HG03103 (cell line): ENCODE data around the gene FBLN1.
"Not testable (repeated sequence)": the region's sequence is repeated elsewhere in the genome, so short reads cannot be mapped to it uniquely, and the experiment has no call there.

Source experiments
- ATAC-seq: cut with Tn5 transposase; IDR thresholded peaks from one replicate; pipeline ENCODE4 v1.9.1; 2021; ENCODE audit warnings: low read depth; ENCODE audit not compliant: unreplicated experiment

The FBLN1 gene

GRCh38 chr22:45502215-45503049 lies at the start of gene FBLN1:
Gene FBLN1, plus strand, starts transcription at chr22:45502883. Its CDS starts 103 bp downstream, at chr22:45502986.
- ATAC-seq = no peak

- no peak for ATAC-seq
These were observed 48.9 kb upstream of the FBLN1 start for GRCh38 chr22:45453764-45454163.

DNA sequence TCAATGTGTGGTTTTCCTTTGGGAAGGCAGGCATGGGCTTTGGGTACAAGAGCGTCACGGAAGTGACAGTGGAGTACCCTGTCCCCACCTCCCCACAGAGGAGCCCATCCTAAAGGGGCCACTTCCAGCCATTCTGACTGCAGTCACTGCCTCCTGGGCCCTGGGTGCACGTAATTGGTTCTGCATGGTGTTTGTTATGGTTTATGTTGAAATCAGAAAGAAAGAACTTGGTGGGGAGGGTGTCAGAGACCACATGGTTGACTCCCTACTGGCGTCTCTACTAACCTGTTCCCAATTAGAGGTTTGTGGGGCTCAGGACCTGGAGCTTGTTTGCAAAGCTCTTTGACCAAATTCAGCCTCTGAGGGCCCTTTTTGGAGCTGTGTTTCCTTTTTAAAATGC lies 48.4 kb upstream of the FBLN1 start:
- ATAC-seq = no peak

- no peak for ATAC-seq
These were observed 47.5 kb upstream of the FBLN1 start for GRCh38 chr22:45455212-45455611.

- no peak for ATAC-seq
These were observed 47.1 kb upstream of the FBLN1 start for GRCh38 chr22:45455621-45456020.

- ATAC-seq = no peak
These were observed 45.9 kb upstream of the FBLN1 start for GRCh38 chr22:45456811-45457210.

GRCh38 chr22:45458532-45458931 lies 44.2 kb upstream of the FBLN1 start:
- ATAC-seq = no peak

- no peak for ATAC-seq
These were observed 43.4 kb upstream of the FBLN1 start for GRCh38 chr22:45459235-45459634.

DNA sequence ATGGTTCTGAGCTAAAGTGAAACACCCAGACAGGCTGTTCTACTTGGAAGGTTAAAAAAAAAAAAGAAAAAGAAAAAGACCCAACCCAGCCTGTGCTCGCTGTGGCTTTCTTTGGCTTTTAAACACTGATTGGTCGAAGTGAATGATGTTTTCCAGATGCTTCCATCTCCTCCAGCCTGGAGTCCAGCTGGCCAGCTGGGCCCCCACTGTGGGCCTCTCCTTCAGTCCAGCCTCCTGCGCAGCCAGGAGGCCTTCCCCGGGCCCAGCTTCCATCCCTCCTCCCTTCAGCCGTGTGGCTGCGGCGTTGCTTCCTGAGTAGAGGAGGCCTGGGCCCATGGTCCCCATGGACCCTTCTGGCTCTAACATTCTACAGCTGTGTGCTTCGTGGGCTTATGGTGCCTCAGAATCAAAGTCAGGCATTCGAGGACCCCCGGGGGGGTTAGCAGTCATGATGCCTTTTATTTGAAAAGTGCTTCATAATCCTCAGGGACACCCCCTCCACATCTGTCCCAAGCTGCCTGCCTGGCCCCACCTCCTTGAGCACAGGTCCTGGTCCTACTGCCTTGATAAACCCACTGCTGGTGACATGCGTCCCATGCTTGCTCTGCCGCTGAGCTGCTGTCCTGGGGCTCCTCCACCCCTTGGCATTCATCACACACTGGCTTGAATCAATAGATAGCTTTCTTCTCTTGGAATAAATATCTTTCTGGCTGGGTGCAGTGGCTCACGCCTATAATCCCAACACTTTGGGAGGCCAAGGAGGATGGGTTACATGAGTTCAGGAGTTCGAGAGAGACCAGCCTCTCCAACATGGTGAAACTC lies 42.2 kb upstream of the FBLN1 start:
- no peak for ATAC-seq

GRCh38 chr22:45462034-45462655 lies 40.5 kb upstream of the FBLN1 start:
- ATAC-seq = no peak

DNA sequence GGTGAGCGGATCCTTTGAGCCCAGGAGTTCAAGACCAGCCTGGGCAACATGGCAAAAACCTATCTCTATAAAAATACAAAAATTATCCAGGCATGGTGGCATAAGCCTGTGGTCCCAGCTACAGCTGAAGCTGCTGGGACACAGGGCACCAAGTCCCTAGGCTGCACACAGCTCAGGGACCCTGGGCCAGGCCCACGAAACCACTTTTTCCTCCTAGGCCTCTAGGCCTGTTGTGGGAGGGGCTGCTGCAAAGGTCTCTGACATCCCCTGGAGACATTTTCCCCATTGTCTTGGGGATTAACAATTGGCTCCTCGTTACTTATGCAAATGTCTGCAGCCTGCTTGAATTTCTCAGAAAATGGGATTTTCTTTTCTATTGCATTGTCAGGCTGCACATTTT lies 39.0 kb upstream of the FBLN1 start:
- not testable (repeated sequence) for ATAC-seq

DNA sequence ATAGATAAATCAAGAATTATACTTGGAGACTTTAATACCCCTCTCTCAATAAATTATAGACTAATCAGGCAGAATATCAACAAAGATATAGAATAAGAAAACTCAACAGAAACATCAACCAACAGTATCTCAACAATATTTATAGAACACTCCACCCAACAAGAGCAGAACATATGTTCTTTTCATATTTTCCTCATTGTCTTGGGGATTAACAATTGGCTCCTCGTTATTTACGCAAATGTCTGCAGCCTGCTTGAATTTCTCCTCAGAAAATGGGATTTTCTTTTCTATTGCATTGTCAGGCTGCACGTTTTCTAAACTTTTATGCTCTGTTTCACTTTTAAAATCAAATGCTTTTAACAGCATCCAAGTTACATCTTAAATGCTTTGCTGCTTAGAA lies 37.0 kb upstream of the FBLN1 start:
- no peak for ATAC-seq

GRCh38 chr22:45468872-45469271 lies 33.8 kb upstream of the FBLN1 start:
- no peak for ATAC-seq

DNA sequence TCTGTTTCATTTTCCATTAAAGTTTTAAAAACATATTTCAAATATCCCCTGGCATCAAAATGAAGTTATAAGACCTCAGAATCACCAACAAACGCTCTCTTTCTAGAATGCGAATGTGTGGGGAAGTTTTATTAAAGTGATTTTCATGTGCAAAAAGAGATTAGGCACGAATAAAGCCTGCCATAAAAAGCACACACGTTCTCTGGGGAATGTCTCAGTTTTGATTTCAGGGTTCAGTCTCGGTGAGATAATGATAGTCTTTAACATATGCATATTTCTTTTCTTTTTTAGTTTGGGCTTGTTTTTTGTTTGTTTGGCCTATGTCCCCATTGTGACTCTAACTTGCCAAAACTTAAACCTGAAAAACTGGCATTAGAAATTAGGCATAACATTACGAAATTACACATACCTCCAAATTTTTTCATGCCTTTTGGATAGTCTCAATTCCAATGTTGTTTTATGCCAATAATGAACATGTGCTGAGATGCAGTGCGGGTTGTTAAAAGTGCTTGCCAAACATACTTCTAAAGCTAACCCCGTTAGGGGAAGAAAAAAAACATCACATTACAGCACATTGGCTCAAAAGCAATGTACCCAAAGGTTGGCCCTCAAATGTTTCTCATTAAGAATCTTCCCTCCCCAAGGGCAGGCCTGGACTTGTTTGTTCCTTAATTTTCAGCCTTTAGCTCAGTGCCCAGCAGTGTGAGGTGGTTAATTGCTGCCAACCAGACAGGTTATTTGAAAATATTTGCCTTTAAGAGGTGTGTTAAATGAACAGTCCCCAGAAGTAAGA lies 33.2 kb upstream of the FBLN1 start:
- no peak for ATAC-seq

- ATAC-seq = no peak
These were observed 31.8 kb upstream of the FBLN1 start for GRCh38 chr22:45470871-45471270.

GRCh38 chr22:45472426-45472825 lies 30.3 kb upstream of the FBLN1 start:
- ATAC-seq = no peak

DNA sequence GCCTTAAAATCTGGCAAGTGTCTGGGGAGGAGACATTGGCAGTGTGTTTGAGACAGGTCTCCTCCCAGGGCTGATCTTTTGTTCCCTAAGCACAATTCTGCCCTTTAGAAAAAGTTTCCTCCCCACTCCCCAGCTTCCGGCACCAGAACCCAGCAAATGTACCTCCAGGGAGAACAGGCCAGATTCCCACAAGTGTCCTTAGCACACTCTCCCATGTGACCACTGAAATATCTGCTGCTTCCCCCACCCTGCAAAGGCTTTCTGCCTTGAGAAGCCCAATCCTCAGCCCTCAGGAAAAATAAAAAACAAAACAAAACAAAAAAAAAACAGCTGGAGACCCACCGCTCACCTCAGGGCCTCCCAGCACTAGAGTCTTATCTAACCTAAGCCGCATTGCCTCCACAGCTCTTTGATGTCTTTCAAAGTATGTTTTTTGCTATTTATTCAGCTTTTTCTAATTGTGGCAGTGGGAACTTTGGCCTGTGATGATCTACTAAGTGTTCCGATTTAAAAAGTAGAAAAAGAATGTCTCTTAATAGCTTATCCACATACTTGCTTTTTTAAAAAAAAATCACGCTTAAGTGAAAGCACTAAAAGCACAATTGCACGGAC lies 29.0 kb upstream of the FBLN1 start:
- ATAC-seq = no peak

DNA sequence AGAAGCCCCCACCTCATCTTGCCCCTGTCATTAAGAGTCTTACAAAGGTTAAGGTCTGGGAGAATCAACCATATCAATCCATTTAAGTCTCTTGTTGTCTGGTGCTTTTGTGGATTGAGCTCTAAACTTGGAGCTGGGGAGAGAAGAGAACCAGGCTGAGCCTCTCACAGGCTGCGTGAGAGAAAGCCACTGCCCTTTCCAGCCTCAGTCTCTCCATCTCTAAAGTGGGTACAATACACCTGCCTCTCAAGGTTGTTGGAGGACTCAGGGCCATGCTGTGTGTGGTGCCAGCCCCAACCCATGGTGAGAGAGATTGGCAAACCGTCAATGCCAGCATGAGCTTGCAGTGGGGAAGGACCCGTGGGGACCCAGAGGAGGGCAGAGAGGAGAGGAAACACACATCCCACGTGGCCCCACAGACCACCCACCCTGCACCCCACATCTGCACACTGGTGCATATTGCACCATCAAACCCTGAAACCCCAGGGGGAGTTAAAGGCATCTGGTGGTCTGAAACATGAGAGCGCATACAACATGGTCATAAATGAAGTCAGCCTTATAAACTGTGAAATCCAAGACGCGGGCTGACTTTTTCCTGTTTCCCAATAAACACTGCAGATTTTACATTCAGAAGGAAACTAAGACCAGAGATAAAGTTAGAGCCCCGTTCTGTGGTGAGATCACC lies 27.5 kb upstream of the FBLN1 start:
- ATAC-seq = no peak

DNA sequence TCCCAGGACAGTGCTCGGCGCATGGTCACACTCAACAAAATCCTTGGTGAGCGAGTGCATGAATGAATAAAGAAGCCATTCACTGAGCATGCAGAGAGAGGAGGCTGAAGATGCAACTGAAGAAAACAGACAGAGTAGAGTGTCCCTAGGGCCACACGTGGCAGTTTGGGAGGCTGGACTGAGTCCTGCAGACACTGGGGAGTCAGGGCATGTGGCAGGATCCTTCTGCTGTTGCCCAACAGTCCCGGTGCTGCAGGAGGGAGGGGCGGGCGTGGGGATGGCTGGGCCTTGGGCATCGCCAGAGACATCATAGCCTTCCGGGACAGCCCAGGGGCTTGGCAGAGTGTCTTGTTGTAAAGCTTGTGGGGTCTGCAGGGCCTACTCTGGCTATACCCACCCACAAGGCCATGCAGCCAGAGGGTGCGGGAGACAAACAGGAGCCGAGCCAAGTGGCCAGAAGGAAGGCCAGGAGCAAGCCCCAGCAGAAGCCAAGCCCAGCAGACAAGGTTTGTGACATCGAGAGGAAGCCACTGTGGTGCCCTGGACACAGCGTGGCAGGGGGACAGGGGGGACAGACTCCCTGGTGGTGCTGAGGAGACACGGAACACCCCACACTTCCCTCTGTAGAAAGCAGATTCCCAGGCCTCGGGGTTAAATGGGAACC lies 26.7 kb upstream of the FBLN1 start:
- ATAC-seq = no peak
